GM12878 (cell line): Measurements from ENCODE around the gene MRGPRF. TPM values are rescaled to one million over a fixed set of nuclear protein-coding genes. Genes with fewer than 3 reads are reported as not detected.

Source experiments
- BCL11A ChIP-seq: IDR thresholded peaks from 2 replicates; pipeline ENCODE4 v1.6.1; 2011; ENCODE audit warnings: low read depth, low read length
- BCL3 ChIP-seq: IDR thresholded peaks from 2 replicates; pipeline ENCODE4 v1.6.1; 2011; ENCODE audit warnings: borderline replicate concordance, low read depth, mild to moderate bottlenecking, moderate library complexity, low read length; ENCODE audit not compliant: insufficient read depth, poor library complexity, severe bottlenecking
- BHLHE40 ChIP-seq, 2 experiments: fragments of 450-650 bp in 1 of 2; IDR thresholded peaks; 2 replicates each; pipeline ENCODE4 v1.6.1; 2011 to 2017; ENCODE audit warnings: low read depth in 2 of 2, borderline replicate concordance in 1 of 2, improper control_type of control experiment in 1 of 2, low read length in 1 of 2, mild to moderate bottlenecking in 1 of 2
- CBX5 ChIP-seq: sonication (generic); IDR thresholded peaks from 2 replicates; pipeline ENCODE4 v1.6.1; 2016; ENCODE audit warnings: low read depth, moderate library complexity, mild to moderate bottlenecking, inconsistent platforms
- EED ChIP-seq: sonication (generic); IDR thresholded peaks from 2 replicates; pipeline ENCODE4 v1.6.1; 2016; ENCODE audit warnings: antibody characterized with exemption, low read depth
- ELK1 ChIP-seq: IDR thresholded peaks from 2 replicates; pipeline ENCODE4 v1.6.1; 2012; ENCODE audit warnings: low read depth, low read length, improper control_type of control experiment
- EP300 ChIP-seq, 2 experiments: fragments of 150-350 bp in 1 of 2; IDR thresholded peaks; 2 replicates each; pipeline ENCODE4 v1.6.1; 2011 to 2012; ENCODE audit warnings: low read depth in 2 of 2, low read length in 2 of 2, borderline replicate concordance in 1 of 2, improper control_type of control experiment in 1 of 2, inconsistent platforms in 1 of 2; ENCODE audit not compliant: control insufficient read depth in 1 of 2
- HDAC2 ChIP-seq: fragments of 200-600 bp; sonication (generic); IDR thresholded peaks from 2 replicates; pipeline ENCODE4 v1.6.1; 2017
- MAX ChIP-seq: IDR thresholded peaks from 2 replicates; pipeline ENCODE4 v1.6.1; 2012; ENCODE audit warnings: low read depth, low read length, improper control_type of control experiment
- MEF2B ChIP-seq: fragments of 450-650 bp; IDR thresholded peaks from 2 replicates; pipeline ENCODE4 v1.6.1; 2018; ENCODE audit warnings: mild to moderate bottlenecking, moderate library complexity; ENCODE audit not compliant: partially characterized antibody, poor library complexity, severe bottlenecking
- MTA2 ChIP-seq: fragments of 450-650 bp; IDR thresholded peaks from 2 replicates; pipeline ENCODE4 v1.6.1; 2016; ENCODE audit warnings: low read depth, mild to moderate bottlenecking, moderate library complexity
- NR2C1 ChIP-seq: fragments of 450-650 bp; IDR thresholded peaks from 2 replicates; pipeline ENCODE4 v1.6.1; 2017; ENCODE audit warnings: antibody characterized with exemption, mild to moderate bottlenecking, moderate library complexity
- PAX8 ChIP-seq: fragments of 450-650 bp; IDR thresholded peaks from 2 replicates; pipeline ENCODE4 v1.6.1; 2017; ENCODE audit warnings: mild to moderate bottlenecking, moderate library complexity
- RBBP5 ChIP-seq: fragments of 200-600 bp; sonication (generic); conservative IDR thresholded peaks from 2 replicates; pipeline ENCODE4 v1.6.1; 2016
- SREBF2 ChIP-seq: IDR thresholded peaks from 2 replicates; pipeline ENCODE4 v1.6.1; 2012; ENCODE audit warnings: mild to moderate bottlenecking, low read length
- ZSCAN29 ChIP-seq: fragments of 450-650 bp; IDR thresholded peaks from 2 replicates; pipeline ENCODE4 v1.6.1; 2017; ENCODE audit warnings: mild to moderate bottlenecking, moderate library complexity
- polyA plus RNA-seq, 11 experiments: library from polyadenylated mRNA; depleted of rRNA in 4 of 11; unstranded in 6 of 11; stranded (reverse) in 5 of 11; fragments of >200 nt; fragmentation: Nextera tagmentation in 4 of 11; fragmentation: Illumina TruSeq in 1 of 11; extraction: Ambion mirVana in 4 of 11; extraction: Trizol in 1 of 11; gene quantifications; 1 replicate in 1 of 11; 2 replicates in 10 of 11; pipeline versions ENCODE4 v1.2.1 to v1.2.3, GENCODE V29; 2011 to 2016; ENCODE audit warnings: inconsistent platforms in 2 of 11, missing spikeins in 2 of 11, low read depth in 1 of 11
- total RNA-seq, 4 experiments: library from RNA; depleted of rRNA in 3 of 4; stranded (reverse); fragments of >200 nt in 3 of 4; fragmentation: Illumina TruSeq in 1 of 4; extraction: Trizol in 1 of 4; gene quantifications; 2 replicates each; pipeline versions ENCODE4 v1.2.1 to v1.2.3, GENCODE V29; 2013 to 2021
- TF ChIP-seq, protein P1 (sequence below): IDR thresholded peaks from 2 replicates; pipeline ENCODE4 v1.6.1; 2012; ENCODE audit warnings: mild to moderate bottlenecking, low read depth, low read length
- TF ChIP-seq, protein P2 (sequence below): fragments of 450-650 bp; IDR thresholded peaks from 2 replicates; pipeline ENCODE4 v1.6.1; 2014; ENCODE audit warnings: mild to moderate bottlenecking
- TF ChIP-seq, protein P3 (sequence below): fragments of 450-650 bp; IDR thresholded peaks from 2 replicates; pipeline ENCODE4 v1.6.1; 2017; ENCODE audit warnings: low read depth, mild to moderate bottlenecking, moderate library complexity

The MRGPRF gene
- total and polyA plus RNA-seq, 10 of the 15 experiments (the other 5 are each of a cell fraction or from before 2014, with no cell fraction given), result not detected

DNA sequence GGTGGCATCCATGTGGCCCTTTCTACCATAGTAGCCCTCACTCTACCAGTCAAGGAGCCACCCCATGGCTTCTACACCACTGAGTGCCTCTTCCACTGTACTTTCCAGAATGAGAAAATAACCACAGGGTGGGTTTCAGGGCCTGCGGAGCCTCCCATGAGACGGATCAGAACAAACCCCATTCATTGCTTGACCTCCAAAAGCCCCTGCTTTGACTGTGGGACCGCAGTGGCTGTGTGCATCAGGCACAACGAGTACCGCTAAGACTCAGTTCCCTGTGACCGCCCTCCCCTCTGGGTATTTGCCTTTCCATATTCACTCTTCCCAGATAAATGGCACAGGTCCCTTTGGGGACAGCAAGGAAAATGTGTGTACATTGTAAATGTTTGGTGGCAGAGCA, 11.5 kb upstream of the MRGPRF start (continued):
- TF ChIP-seq, protein P1, sequence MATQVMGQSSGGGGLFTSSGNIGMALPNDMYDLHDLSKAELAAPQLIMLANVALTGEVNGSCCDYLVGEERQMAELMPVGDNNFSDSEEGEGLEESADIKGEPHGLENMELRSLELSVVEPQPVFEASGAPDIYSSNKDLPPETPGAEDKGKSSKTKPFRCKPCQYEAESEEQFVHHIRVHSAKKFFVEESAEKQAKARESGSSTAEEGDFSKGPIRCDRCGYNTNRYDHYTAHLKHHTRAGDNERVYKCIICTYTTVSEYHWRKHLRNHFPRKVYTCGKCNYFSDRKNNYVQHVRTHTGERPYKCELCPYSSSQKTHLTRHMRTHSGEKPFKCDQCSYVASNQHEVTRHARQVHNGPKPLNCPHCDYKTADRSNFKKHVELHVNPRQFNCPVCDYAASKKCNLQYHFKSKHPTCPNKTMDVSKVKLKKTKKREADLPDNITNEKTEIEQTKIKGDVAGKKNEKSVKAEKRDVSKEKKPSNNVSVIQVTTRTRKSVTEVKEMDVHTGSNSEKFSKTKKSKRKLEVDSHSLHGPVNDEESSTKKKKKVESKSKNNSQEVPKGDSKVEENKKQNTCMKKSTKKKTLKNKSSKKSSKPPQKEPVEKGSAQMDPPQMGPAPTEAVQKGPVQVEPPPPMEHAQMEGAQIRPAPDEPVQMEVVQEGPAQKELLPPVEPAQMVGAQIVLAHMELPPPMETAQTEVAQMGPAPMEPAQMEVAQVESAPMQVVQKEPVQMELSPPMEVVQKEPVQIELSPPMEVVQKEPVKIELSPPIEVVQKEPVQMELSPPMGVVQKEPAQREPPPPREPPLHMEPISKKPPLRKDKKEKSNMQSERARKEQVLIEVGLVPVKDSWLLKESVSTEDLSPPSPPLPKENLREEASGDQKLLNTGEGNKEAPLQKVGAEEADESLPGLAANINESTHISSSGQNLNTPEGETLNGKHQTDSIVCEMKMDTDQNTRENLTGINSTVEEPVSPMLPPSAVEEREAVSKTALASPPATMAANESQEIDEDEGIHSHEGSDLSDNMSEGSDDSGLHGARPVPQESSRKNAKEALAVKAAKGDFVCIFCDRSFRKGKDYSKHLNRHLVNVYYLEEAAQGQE, result no peak
- TF ChIP-seq NR2C1 (no peak), PAX8 (no peak), MAX (no peak), BCL11A (0 out of 2 replicates have a peak, but pooled peaks have one; percentile 41), RBBP5 (no peak), CBX5 (no peak), BCL3 (no peak), BHLHE40 (IDR thresholded peaks at IDR 0.05; ENCODE audit: borderline replicate concordance in 1 of 2, low read depth in 2 of 2, low read length in 1 of 2) (peak in 1 of 2 experiments; percentile 28; a peak in 2 of 4 replicates), MEF2B (peak; percentile 29), SREBF2 (no peak), ZSCAN29 (no peak), EP300 (IDR thresholded peaks at IDR 0.05; ENCODE audit: borderline replicate concordance in 1 of 2, control insufficient read depth in 1 of 2, low read depth in 2 of 2, low read length in 2 of 2) (no peak), HDAC2 (no peak), EED (peak; percentile 39; the same call in 1 of the 2 replicates), MTA2 (no peak; the same call in 1 of the 2 replicates), ELK1 (no peak)
- TF ChIP-seq, protein P2, sequence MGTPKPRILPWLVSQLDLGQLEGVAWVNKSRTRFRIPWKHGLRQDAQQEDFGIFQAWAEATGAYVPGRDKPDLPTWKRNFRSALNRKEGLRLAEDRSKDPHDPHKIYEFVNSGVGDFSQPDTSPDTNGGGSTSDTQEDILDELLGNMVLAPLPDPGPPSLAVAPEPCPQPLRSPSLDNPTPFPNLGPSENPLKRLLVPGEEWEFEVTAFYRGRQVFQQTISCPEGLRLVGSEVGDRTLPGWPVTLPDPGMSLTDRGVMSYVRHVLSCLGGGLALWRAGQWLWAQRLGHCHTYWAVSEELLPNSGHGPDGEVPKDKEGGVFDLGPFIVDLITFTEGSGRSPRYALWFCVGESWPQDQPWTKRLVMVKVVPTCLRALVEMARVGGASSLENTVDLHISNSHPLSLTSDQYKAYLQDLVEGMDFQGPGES, result no peak
- TF ChIP-seq, protein P3, sequence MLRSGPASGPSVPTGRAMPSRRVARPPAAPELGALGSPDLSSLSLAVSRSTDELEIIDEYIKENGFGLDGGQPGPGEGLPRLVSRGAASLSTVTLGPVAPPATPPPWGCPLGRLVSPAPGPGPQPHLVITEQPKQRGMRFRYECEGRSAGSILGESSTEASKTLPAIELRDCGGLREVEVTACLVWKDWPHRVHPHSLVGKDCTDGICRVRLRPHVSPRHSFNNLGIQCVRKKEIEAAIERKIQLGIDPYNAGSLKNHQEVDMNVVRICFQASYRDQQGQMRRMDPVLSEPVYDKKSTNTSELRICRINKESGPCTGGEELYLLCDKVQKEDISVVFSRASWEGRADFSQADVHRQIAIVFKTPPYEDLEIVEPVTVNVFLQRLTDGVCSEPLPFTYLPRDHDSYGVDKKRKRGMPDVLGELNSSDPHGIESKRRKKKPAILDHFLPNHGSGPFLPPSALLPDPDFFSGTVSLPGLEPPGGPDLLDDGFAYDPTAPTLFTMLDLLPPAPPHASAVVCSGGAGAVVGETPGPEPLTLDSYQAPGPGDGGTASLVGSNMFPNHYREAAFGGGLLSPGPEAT, result no peak
